Gastrocnemius medialis (tissue), 4 donors: ENCODE data around the gene FAM3A.

Experiments used
- CTCF ChIP-seq, 5 experiments: fragments of 450-650 bp in 3 of 5; fragments of 200-600 bp in 2 of 5; sonication (generic) in 2 of 5; IDR thresholded peaks in 4 of 5; conservative IDR thresholded peaks in 1 of 5; 1 replicate in 4 of 5; 2 replicates in 1 of 5; pipeline ENCODE4 v1.5.1; 2016 to 2019; ENCODE audit warnings: antibody characterized with exemption in 5 of 5, mild to moderate bottlenecking in 3 of 5, moderate library complexity in 3 of 5
- POLR2A ChIP-seq, 2 donors: fragments of 450-650 bp; IDR thresholded peaks; one replicate each; pipeline ENCODE4 v1.6.1; 2017; ENCODE audit warnings: antibody characterized with exemption in 2 of 2, mild to moderate bottlenecking in 2 of 2, moderate library complexity in 2 of 2

GRCh38 chrX:154516656-154517100, 646 bp upstream of the FAM3A start:
- TF ChIP-seq CTCF (IDR thresholded peaks at IDR 0.05 in 4 of 5, conservative IDR thresholded peaks at IDR 0.05 in 1 of 5), result peak in 1 of 5 experiments; percentile 10
- TF ChIP-seq POLR2A (IDR thresholded peaks at IDR 0.05), result no peak
